C4-2B (cell line): ENCODE results near the gene SIL1.
"Not testable (repeated sequence)": the region's sequence is repeated elsewhere in the genome, so short reads cannot be mapped to it uniquely, and the experiment has no call there.

ENCODE experiments used
- ZFX ChIP-seq: fragments of 450-650 bp; IDR thresholded peaks from 2 replicates; pipeline ENCODE4 v1.6.1; 2017
- TF ChIP-seq, protein P1 (sequence below): fragments of 450-650 bp; conservative IDR thresholded peaks from 2 replicates; pipeline ENCODE4 v1.5.1; 2017; ENCODE audit warnings: mild to moderate bottlenecking

GRCh38 chr5:139073956-139074355, 124.2 kb downstream of the SIL1 start:
- TF ChIP-seq, protein P1, sequence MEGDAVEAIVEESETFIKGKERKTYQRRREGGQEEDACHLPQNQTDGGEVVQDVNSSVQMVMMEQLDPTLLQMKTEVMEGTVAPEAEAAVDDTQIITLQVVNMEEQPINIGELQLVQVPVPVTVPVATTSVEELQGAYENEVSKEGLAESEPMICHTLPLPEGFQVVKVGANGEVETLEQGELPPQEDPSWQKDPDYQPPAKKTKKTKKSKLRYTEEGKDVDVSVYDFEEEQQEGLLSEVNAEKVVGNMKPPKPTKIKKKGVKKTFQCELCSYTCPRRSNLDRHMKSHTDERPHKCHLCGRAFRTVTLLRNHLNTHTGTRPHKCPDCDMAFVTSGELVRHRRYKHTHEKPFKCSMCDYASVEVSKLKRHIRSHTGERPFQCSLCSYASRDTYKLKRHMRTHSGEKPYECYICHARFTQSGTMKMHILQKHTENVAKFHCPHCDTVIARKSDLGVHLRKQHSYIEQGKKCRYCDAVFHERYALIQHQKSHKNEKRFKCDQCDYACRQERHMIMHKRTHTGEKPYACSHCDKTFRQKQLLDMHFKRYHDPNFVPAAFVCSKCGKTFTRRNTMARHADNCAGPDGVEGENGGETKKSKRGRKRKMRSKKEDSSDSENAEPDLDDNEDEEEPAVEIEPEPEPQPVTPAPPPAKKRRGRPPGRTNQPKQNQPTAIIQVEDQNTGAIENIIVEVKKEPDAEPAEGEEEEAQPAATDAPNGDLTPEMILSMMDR: not testable (repeated sequence)
- TF ChIP-seq ZFX: not testable (repeated sequence)
